ENCODE measurements around the gene RRP1. TPM values are rescaled to one million over a fixed set of nuclear protein-coding genes. Genes with fewer than 3 reads are reported as not detected.
A peak's percentile ranks its signal among the peaks of the same experiment; 100 is the strongest.

Gene RRP1
- total and polyA plus RNA-seq, 9 of the 15 experiments (the other 6 are each of a cell fraction or from before 2014, with no cell fraction given), result 0.89 to 105 (median 51.6) TPM

DNA sequence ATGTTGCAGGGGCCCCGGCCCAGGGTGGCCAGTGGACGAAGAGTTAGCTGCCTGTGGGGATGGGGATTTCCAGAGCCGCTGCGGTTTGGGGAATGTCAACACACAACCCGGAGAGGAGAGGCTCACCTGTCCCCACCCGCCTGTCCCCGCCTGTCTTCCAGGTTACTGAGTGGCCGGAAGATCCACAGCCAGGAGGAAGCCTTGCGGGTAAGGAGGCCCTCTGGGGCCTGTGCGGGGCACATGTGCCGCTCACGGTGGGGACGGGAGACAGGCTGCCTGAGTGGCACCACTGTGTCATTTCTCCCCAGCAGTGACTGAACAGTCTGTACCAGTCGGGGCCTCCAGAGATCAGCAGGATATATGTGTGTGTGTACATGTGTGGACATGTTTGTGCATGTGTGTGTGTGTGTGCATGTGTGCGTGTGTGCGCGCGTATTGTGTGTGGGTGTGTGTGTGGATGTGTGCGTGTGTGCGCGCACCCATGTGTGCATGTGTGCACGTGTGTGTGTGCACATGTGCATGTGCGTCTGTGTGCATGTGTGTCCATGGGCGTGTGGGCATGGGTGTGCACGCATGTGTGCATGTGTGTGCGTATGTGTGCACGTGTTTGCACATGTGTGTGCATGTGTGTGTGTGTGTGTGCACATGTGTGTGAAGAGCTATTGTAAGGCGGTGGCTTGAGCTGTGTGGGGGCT lies 38.9 kb upstream of the RRP1 start (continued):
- TF ChIP-seq CXXC5 (CRISPR knock-in tag; IDR thresholded peaks at IDR 0.05) (no peak), STAT5A (IDR thresholded peaks at IDR 0.05; ENCODE audit: borderline replicate concordance, low read length) (peak; percentile 31; the same call in 1 of the 2 replicates), ZNF668 (CRISPR knock-in tag; IDR thresholded peaks at IDR 0.05) (no peak), NRF1 (conservative IDR thresholded peaks at IDR 0.05 in 1 of 2, IDR thresholded peaks at IDR 0.05 in 1 of 2) (no peak), HMG20B (CRISPR knock-in tag; IDR thresholded peaks at IDR 0.05) (no peak), TARDBP (IDR thresholded peaks at IDR 0.05) (peak; percentile 83; the same call in 1 of the 2 replicates), ETS1 (conservative IDR thresholded peaks at IDR 0.05; ENCODE audit: control insufficient read depth, low read depth, low read length) (no peak), ZFP1 (CRISPR knock-in tag; IDR thresholded peaks at IDR 0.05) (no peak), NR2F6 (CRISPR knock-in tag; IDR thresholded peaks at IDR 0.05) (no peak)
- TF ChIP-seq, protein P1, sequence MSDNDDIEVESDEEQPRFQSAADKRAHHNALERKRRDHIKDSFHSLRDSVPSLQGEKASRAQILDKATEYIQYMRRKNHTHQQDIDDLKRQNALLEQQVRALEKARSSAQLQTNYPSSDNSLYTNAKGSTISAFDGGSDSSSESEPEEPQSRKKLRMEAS (CRISPR knock-in tag; IDR thresholded peaks at IDR 0.05), result peak; percentile 25; the same call in 1 of the 2 replicates
- TF ChIP-seq, protein P2, sequence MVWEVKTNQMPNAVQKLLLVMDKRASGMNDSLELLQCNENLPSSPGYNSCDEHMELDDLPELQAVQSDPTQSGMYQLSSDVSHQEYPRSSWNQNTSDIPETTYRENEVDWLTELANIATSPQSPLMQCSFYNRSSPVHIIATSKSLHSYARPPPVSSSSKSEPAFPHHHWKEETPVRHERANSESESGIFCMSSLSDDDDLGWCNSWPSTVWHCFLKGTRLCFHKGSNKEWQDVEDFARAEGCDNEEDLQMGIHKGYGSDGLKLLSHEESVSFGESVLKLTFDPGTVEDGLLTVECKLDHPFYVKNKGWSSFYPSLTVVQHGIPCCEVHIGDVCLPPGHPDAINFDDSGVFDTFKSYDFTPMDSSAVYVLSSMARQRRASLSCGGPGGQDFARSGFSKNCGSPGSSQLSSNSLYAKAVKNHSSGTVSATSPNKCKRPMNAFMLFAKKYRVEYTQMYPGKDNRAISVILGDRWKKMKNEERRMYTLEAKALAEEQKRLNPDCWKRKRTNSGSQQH (CRISPR knock-in tag; IDR thresholded peaks at IDR 0.05), result no peak

All from K562 (cell line).